ENCODE measurements around the gene ZCCHC7.

The ZCCHC7 gene

DNA sequence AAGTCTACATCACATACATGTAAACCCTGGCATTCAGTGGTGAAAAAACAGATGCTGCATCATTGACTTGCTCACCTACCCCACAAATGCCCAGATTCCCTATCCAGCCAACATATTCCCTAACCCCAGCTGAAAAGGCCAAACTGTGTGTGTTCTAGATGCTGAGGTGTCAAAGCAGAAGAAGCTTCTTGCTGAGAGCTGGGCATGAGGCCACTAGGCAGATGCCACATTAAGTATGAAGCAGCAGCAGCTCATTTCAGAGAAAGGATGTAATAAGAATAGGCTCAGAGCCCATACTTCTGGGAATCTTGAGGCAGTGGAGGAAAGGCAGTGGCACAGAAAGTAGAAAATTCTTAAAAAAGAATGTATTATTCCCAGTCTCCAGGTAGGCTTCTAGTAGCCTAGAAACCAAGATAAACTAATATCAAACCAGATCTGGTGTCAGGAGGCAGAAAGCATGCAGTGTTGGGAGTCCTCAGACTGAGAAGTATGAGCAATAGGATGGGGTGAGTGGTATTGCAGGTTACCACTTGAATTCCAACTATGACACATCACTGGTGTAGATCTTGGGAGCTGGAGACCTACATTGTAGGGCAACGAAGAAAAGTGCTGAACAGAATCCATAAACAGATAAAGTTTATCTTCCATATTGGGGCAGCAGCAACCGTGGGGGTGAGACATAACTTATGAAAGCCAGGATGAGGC is 230.3 kb downstream of the ZCCHC7 start:
- DNase-seq: no peak
- Histone ChIP-seq H3K27me3 (ENCODE audit: insufficient read depth, low read depth, severe bottlenecking) (no peaks in the 10 kb centered on the region), H3K4me3 (ENCODE audit: low read depth, low read length) (no peak overlapping the region), H3K36me3 (no peaks in the 10 kb centered on the region; the same call in 1 of the 2 replicates), H3K9me3 (ENCODE audit: severe bottlenecking) (no peaks in the 10 kb centered on the region), H3K27ac (no peak overlapping the region)
- TF ChIP-seq, protein P1, sequence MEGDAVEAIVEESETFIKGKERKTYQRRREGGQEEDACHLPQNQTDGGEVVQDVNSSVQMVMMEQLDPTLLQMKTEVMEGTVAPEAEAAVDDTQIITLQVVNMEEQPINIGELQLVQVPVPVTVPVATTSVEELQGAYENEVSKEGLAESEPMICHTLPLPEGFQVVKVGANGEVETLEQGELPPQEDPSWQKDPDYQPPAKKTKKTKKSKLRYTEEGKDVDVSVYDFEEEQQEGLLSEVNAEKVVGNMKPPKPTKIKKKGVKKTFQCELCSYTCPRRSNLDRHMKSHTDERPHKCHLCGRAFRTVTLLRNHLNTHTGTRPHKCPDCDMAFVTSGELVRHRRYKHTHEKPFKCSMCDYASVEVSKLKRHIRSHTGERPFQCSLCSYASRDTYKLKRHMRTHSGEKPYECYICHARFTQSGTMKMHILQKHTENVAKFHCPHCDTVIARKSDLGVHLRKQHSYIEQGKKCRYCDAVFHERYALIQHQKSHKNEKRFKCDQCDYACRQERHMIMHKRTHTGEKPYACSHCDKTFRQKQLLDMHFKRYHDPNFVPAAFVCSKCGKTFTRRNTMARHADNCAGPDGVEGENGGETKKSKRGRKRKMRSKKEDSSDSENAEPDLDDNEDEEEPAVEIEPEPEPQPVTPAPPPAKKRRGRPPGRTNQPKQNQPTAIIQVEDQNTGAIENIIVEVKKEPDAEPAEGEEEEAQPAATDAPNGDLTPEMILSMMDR (IDR thresholded peaks at IDR 0.05; ENCODE audit: low read depth, low read length): no peak

DNA sequence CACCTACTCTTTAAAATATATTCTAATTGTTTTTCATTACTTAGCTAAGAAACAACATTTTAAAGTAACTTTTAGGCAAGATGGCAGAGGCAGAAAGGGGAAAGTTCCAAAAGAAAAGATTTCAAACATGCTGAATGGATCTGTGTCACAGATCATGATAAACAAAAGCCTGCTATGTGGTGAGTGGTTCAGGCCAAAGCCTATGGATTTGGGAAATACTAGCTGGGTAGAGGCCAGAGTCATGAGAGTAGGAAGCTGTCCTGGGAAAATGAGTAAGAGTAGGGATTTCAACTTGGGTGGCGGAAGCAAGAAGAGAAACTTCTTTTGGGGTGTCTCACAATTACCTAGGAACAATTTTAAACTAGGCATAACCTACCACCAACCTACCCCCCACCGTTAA is 233.4 kb downstream of the ZCCHC7 start:
- Histone ChIP-seq H3K27me3 (ENCODE audit: insufficient read depth, low read depth, severe bottlenecking) (no peaks in the 10 kb centered on the region), H3K36me3 (no peaks in the 10 kb centered on the region; the same call in 1 of the 2 replicates), H3K4me3 (ENCODE audit: low read depth, low read length) (no peak overlapping the region), H3K27ac (no peak overlapping the region), H3K9me3 (ENCODE audit: severe bottlenecking) (no peaks in the 10 kb centered on the region)
- DNase-seq: no peak
- TF ChIP-seq, protein P1 (IDR thresholded peaks at IDR 0.05; ENCODE audit: low read depth, low read length): no peak

DNA sequence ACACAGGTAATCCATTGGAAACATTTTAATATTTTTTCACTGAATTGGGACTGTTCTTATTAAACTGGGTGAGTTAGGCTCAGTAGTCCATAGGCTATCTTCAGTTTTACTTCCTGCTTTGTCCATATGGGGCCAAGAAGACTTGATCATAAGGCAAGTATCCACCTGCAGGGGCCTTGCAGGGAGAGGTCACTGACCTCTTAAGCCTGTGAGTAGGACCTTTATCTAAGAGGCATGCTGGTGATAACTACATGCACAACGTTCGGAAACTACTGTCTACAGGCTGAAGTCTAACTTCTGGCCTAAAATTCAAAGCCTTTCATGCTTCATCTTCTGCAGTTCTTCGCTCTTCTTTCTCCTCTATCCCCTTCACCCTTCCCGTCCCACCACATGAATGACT is 242.1 kb downstream of the ZCCHC7 start:
- Histone ChIP-seq H3K4me3 (ENCODE audit: low read depth, low read length) (no peak overlapping the region), H3K27me3 (ENCODE audit: insufficient read depth, low read depth, severe bottlenecking) (no peaks in the 10 kb centered on the region), H3K9me3 (ENCODE audit: severe bottlenecking) (no peaks in the 10 kb centered on the region), H3K36me3 (no peaks in the 10 kb centered on the region), H3K27ac (no peak overlapping the region)
- DNase-seq: no peak
- TF ChIP-seq, protein P1 (IDR thresholded peaks at IDR 0.05; ENCODE audit: low read depth, low read length): no peak

DNA sequence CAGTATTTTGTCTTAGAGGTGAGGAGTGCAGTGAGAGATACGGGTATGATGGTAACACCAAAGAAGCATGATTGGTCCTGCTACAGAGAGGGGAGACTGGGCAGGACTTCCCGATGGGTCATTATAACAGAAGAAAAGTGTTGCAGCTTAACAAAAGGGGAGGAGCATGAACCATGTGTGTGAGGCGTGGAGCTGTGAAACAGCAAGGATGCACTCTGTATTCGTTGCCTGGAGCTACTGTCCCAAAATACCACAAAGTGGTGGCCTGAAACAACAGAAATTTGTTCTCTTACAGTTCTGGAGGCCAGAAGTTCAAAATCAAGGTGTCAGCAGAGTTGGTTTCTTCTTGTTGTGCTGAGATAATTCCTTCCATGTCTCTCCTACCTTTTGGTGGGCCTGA is 242.8 kb downstream of the ZCCHC7 start:
- no peak overlapping the region for H3K4me3 ChIP-seq (ENCODE audit: low read depth, low read length)
- H3K36me3 ChIP-seq: no peaks in the 10 kb centered on the region
- no peak overlapping the region for H3K27ac ChIP-seq
- DNase-seq: no peak
- H3K27me3 ChIP-seq (ENCODE audit: insufficient read depth, low read depth, severe bottlenecking): no peaks in the 10 kb centered on the region
- H3K9me3 ChIP-seq (ENCODE audit: severe bottlenecking): no peaks in the 10 kb centered on the region
- TF ChIP-seq, protein P1 (IDR thresholded peaks at IDR 0.05; ENCODE audit: low read depth, low read length): no peak

DNA sequence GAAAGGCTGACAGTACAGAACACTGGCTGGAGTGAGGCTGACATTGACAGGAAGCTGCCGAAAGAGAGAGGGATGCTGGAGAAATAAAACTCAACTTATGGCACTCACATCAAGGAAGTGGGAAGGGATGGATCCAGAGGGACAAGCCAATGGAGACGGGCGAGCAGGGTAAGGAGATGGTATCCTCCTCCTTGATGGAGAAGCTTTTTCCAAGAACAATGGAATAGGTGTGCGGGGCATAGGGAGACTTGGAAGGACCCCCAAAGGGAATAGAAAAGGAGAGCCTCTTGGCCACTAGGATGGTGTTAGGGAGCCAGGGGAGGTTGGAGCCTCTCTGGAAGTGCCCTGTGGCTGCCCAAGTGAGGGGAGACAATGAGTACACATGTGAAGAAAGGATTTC is 243.8 kb downstream of the ZCCHC7 start:
- no peaks in the 10 kb centered on the region for H3K9me3 ChIP-seq (ENCODE audit: severe bottlenecking)
- H3K27ac ChIP-seq: no peak overlapping the region
- no peak overlapping the region for H3K4me3 ChIP-seq (ENCODE audit: low read depth, low read length)
- H3K36me3 ChIP-seq: no peaks in the 10 kb centered on the region
- no peaks in the 10 kb centered on the region for H3K27me3 ChIP-seq (ENCODE audit: insufficient read depth, low read depth, severe bottlenecking)
- TF ChIP-seq, protein P1 (IDR thresholded peaks at IDR 0.05; ENCODE audit: low read depth, low read length): no peak
- no peak for DNase-seq
